Parathyroid adenoma (tissue), 2 donors: ENCODE data around the gene MSRB2.

Source experiments
- H2AFZ ChIP-seq: fragments of 300-600 bp; sonication (generic); one replicate; pipeline ENCODE4 v1.7.0; 2017; ENCODE audit warnings: antibody characterized with exemption, mild to moderate bottlenecking
- H3K27ac ChIP-seq: fragments of 300-600 bp; sonication (generic); one replicate; pipeline ENCODE4 v1.7.0; 2017
- H3K27me3 ChIP-seq: fragments of 300-600 bp; sonication (generic); one replicate; pipeline ENCODE4 v1.7.0; 2017; ENCODE audit warnings: low read length; ENCODE audit not compliant: control insufficient read depth, insufficient read depth
- H3K36me3 ChIP-seq: fragments of 300-600 bp; sonication (generic); one replicate; pipeline ENCODE4 v1.7.0; 2017; ENCODE audit warnings: low read length; ENCODE audit not compliant: control insufficient read depth, insufficient read depth
- H3K4me1 ChIP-seq: fragments of 300-600 bp; sonication (generic); one replicate; pipeline ENCODE4 v1.7.0; 2017; ENCODE audit warnings: control low read depth
- H3K4me2 ChIP-seq: fragments of 300-600 bp; sonication (generic); one replicate; pipeline ENCODE4 v1.7.0; 2017; ENCODE audit warnings: low read length
- H3K4me3 ChIP-seq: fragments of 300-600 bp; sonication (generic); one replicate; pipeline ENCODE4 v1.7.0; 2017; ENCODE audit warnings: low read depth, low read length
- H3K79me2 ChIP-seq: fragments of 300-600 bp; sonication (generic); one replicate; pipeline ENCODE4 v1.7.0; 2017; ENCODE audit warnings: control low read depth
- H3K9ac ChIP-seq: fragments of 300-600 bp; sonication (generic); one replicate; pipeline ENCODE4 v1.7.0; 2017; ENCODE audit warnings: mild to moderate bottlenecking
- H3K9me3 ChIP-seq: fragments of 300-600 bp; sonication (generic); one replicate; pipeline ENCODE4 v1.7.0; 2017; ENCODE audit warnings: low read length; ENCODE audit not compliant: control insufficient read depth
- CTCF ChIP-seq: fragments of 300-600 bp; sonication (generic); IDR thresholded peaks from one replicate; pipeline ENCODE4 v1.7.0; 2017; ENCODE audit warnings: antibody characterized with exemption, mild to moderate bottlenecking
- donor health status: primary hyperparathyroidism.

MSRB2 gene

GRCh38 chr10:23155169-23155568, 59.8 kb downstream of the MSRB2 start:
- Histone ChIP-seq H3K4me1 (peaks cover 7% of the 10 kb centered on the region), H3K4me3 (no peak overlapping the region), H3K4me2 (no peak overlapping the region), H3K27ac (no peak overlapping the region), H3K9ac (no peak overlapping the region), H3K79me2 (no peaks in the 10 kb centered on the region), H3K27me3 (no peaks in the 10 kb centered on the region), H3K36me3 (no peaks in the 10 kb centered on the region), H2AFZ (no peak overlapping the region), H3K9me3 (no peaks in the 10 kb centered on the region)
- no peak for TF ChIP-seq CTCF

- TF ChIP-seq CTCF, result no peak
- no peaks in the 10 kb centered on the region for H3K36me3 ChIP-seq
- H2AFZ ChIP-seq, result no peak overlapping the region
- H3K9me3 ChIP-seq, result no peaks in the 10 kb centered on the region
- no peaks in the 10 kb centered on the region for H3K27me3 ChIP-seq
- no peak overlapping the region for H3K27ac ChIP-seq
- H3K79me2 ChIP-seq, result no peaks in the 10 kb centered on the region
- H3K4me3 ChIP-seq, result no peak overlapping the region
- H3K4me2 ChIP-seq, result no peak overlapping the region
- H3K9ac ChIP-seq, result no peak overlapping the region
- peaks cover 7% of the 10 kb centered on the region for H3K4me1 ChIP-seq
Observed at GRCh38 chr10:23156447-23157150, 61.2 kb downstream of the MSRB2 start.

- Histone ChIP-seq H2AFZ (peak overlapping the region; percentile 38), H3K4me1 (peaks cover 7% of the 10 kb centered on the region), H3K27me3 (no peaks in the 10 kb centered on the region), H3K36me3 (no peaks in the 10 kb centered on the region), H3K79me2 (no peaks in the 10 kb centered on the region), H3K9me3 (no peaks in the 10 kb centered on the region), H3K4me3 (no peak overlapping the region), H3K4me2 (no peak overlapping the region), H3K27ac (no peak overlapping the region), H3K9ac (no peak overlapping the region)
- no peak for TF ChIP-seq CTCF
Observed at GRCh38 chr10:23157239-23157681, 61.9 kb downstream of the MSRB2 start.

- no peak for TF ChIP-seq CTCF
- H3K27ac ChIP-seq, result no peak overlapping the region
- no peak overlapping the region for H3K9ac ChIP-seq
- H3K36me3 ChIP-seq, result no peaks in the 10 kb centered on the region
- H3K4me1 ChIP-seq, result peaks cover 7% of the 10 kb centered on the region
- H3K4me2 ChIP-seq, result peak overlapping the region; percentile 52
- H3K4me3 ChIP-seq, result no peak overlapping the region
- no peaks in the 10 kb centered on the region for H3K9me3 ChIP-seq
- H2AFZ ChIP-seq, result peak overlapping the region; percentile 56
- H3K27me3 ChIP-seq, result no peaks in the 10 kb centered on the region
- no peaks in the 10 kb centered on the region for H3K79me2 ChIP-seq
Observed at GRCh38 chr10:23157691-23158369, 62.5 kb downstream of the MSRB2 start.
